Measurements from ENCODE around the gene DTD2.

DTD2 gene

GRCh38 chr14:31456841-31457664, at the start of gene DTD2 (continued):
- TF ChIP-seq ZNF670 (tag by site-specific recombination; IDR thresholded peaks at IDR 0.05; ENCODE audit: low read depth) = no peak
- TF ChIP-seq ZNF555 (tag by site-specific recombination; conservative IDR thresholded peaks at IDR 0.05) = no peak
- TF ChIP-seq ZNF610 (tag by site-specific recombination; IDR thresholded peaks at IDR 0.05; ENCODE audit: borderline replicate concordance) = peak; percentile 59; the same call in 1 of the 2 replicates
- no peak for TF ChIP-seq ZNF560 (tag by site-specific recombination; IDR thresholded peaks at IDR 0.05; ENCODE audit: borderline replicate concordance)
- no peak for TF ChIP-seq ZNF302 (tag by site-specific recombination; IDR thresholded peaks at IDR 0.05; ENCODE audit: low read depth)
- TF ChIP-seq ZNF843 (tag by site-specific recombination; IDR thresholded peaks at IDR 0.05) = no peak
- no peak for TF ChIP-seq ZNF48 (tag by site-specific recombination; IDR thresholded peaks at IDR 0.05)
- no peak for TF ChIP-seq ZNF341 (tag by site-specific recombination; IDR thresholded peaks at IDR 0.05; ENCODE audit: low read depth)
- 0 out of 2 replicates have a peak, but pooled peaks have one; percentile 10 for TF ChIP-seq ZNF398 (tag by site-specific recombination; IDR thresholded peaks at IDR 0.05)
- TF ChIP-seq PATZ1 (tag by site-specific recombination; IDR thresholded peaks at IDR 0.05) = peak; percentile 92
- no peak for TF ChIP-seq ZNF558 (tag by site-specific recombination; IDR thresholded peaks at IDR 0.05)
- no peak for TF ChIP-seq ZNF292 (tag by site-specific recombination; IDR thresholded peaks at IDR 0.05; ENCODE audit: borderline replicate concordance, low read depth)
- no peak for TF ChIP-seq ZBTB1 (tag by site-specific recombination; IDR thresholded peaks at IDR 0.05)
- no peak for TF ChIP-seq ZNF248 (tag by site-specific recombination; IDR thresholded peaks at IDR 0.05)
- TF ChIP-seq GLI4 (tag by site-specific recombination; IDR thresholded peaks at IDR 0.05) = no peak; the same call in 1 of the 2 replicates
- no peak for TF ChIP-seq ZNF184 (tag by site-specific recombination; IDR thresholded peaks at IDR 0.05)
- 0 out of 2 replicates have a peak, but pooled peaks have one; percentile 64 for TF ChIP-seq INSM2 (tag by site-specific recombination; IDR thresholded peaks at IDR 0.05)
- TF ChIP-seq ZNF175 (tag by site-specific recombination; IDR thresholded peaks at IDR 0.05) = no peak
- TF ChIP-seq ZNF223 (tag by site-specific recombination; IDR thresholded peaks at IDR 0.05) = no peak
- TF ChIP-seq KLF16 (tag by site-specific recombination; IDR thresholded peaks at IDR 0.05) = peak; percentile 81; the same call in 1 of the 2 replicates
- 0 out of 2 replicates have a peak, but pooled peaks have one; percentile 44 for TF ChIP-seq ZNF660 (tag by site-specific recombination; IDR thresholded peaks at IDR 0.05)
- no peak for TF ChIP-seq ZNF585B (tag by site-specific recombination; IDR thresholded peaks at IDR 0.05)
- TF ChIP-seq PRDM10 (tag by site-specific recombination; IDR thresholded peaks at IDR 0.05) = peak; percentile 98
- TF ChIP-seq SCRT2 (tag by site-specific recombination; IDR thresholded peaks at IDR 0.05) = no peak
- peak; percentile 92 for TF ChIP-seq KLF8 (tag by site-specific recombination; IDR thresholded peaks at IDR 0.05)
- TF ChIP-seq ZNF426 (tag by site-specific recombination; IDR thresholded peaks at IDR 0.05) = no peak
- no peak for TF ChIP-seq KLF17 (tag by site-specific recombination; IDR thresholded peaks at IDR 0.05)
